ENCODE results near the gene RGS7BP.

RGS7BP gene

GRCh38 chr5:64634997-64635686, 129.3 kb downstream of the RGS7BP start:
- peak; percentile 42 for DNase-seq (ENCODE audit: low spot score)

DNA sequence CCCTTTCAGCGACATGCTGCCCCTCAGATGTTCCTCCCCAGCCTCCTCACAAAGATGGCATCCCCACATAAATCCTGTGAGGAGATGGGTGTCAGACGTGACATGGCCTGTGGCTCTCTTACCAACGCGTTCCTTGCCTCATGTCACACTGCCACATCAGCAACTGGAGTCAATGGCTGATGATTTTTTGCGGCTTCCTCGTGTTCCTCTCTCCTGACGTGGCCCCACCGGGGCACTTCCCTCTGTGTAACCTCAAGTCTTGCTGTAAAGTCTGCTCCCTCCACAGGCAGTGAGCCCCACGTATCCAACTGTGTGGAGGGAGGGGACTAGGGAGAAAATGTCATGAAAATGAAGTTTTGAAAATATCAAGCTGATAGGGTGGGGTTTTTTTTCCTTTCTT, 131.3 kb downstream of the RGS7BP start:
- DNase-seq (ENCODE audit: low spot score) = no peak

GRCh38 chr5:64637837-64638443, 132.1 kb downstream of the RGS7BP start:
- DNase-seq (ENCODE audit: low spot score) = no peak

- DNase-seq (ENCODE audit: low spot score) = no peak
Measured at GRCh38 chr5:64644831-64645230, 139.0 kb downstream of the RGS7BP start.

DNA sequence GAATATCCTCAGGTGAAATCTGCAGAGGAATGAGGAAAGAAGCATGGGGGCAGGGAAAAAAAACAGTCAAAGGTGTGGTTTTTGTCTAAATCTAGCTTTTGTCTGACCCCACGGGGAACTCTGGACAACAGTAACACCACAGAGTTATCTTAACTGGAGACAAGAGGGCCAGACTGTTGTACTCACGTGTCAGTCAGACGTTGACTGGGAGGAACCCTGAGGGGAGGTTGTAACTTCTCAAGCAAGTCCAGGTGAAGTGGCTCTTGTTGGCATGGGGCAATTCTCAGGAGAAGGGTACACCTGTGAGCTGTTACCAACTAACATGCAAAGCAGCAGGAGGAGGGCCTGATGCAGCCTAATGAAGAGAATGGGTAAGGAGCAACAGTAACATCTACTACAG, 140.4 kb downstream of the RGS7BP start:
- no peak for DNase-seq (ENCODE audit: low spot score)

GRCh38 chr5:64649512-64649911, 143.7 kb downstream of the RGS7BP start:
- no peak for DNase-seq (ENCODE audit: low spot score)

DNA sequence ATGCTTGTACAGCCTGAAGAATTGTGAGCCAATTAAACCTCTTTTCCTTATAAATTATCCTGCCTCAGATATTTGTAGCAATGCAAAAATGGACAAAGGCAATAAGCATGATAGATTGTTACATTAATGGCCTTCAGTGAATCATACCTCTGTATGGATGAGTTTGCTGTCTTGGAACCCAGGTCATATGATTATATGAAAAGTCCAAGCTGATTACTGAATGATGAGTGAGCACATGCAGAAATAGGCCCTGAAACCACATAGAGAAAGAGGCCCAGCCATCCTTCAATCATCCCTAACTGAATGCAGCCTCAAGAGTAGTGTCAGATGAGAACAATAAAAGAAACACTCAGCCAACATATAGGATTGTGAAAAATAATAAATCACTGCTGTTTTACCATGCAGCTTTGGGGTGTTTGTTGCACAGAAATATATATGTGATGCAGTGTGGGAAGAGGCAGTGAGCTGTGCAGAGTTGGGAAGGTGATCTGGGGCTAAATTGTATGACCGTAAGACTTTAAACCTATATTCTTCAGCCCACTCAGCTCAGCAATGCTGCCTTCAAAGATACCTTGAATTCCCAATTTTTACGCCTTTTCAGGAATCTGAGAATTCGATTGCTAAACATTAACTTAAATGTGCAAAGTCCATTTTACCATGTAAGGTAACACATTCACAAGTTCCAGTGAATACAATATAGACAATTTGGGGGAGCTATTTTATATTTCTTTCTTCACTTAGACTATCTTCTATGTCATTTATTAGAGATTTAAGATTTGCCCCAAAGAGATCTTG, 148.1 kb downstream of the RGS7BP start:
- no peak for DNase-seq (ENCODE audit: low spot score)

DNA sequence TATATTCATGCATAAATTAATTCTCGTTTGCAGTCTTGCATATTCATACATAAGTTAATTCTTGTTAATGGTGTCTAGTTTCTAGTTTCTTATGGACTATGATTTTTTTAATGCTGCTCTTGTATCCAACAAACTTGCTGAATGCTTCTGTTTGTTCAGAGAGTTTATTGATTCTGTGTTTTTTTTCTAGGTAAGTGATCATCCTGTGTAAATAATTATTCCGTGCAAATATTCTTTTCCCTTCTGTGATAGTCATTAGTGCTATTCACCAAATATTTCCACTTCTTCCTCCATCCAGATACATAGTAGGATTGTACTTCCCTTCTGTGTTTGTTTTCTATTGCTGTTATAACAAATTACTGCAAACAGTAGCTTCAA, 148.7 kb downstream of the RGS7BP start:
- no peak for DNase-seq (ENCODE audit: low spot score)

DNA sequence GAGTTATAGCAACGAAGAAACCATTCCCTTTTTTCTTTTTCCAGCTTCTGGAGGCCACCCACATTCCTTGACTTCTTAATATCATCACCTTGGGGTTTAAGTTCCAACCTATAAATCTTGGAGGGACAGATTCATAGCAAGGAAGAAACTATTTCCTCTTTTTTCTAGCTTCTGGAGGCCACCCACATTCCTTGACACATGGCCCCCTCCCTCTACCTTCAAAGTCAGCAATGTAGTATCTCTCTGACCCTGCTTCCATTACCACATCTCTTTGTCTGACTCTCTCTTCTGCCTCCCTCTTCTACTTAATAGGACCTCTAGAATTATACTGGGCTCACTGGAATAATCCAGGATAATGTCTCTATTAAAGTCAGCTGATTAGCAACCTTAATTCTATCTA, 149.8 kb downstream of the RGS7BP start:
- DNase-seq (ENCODE audit: low spot score) = no peak

GRCh38 chr5:64659289-64659688, 153.5 kb downstream of the RGS7BP start:
- DNase-seq (ENCODE audit: low spot score) = no peak

All from GM03348 (cell line).